GM18870 (cell line): Measurements from ENCODE around the gene GMDS.

Experiments
- ATAC-seq: cut with Tn5 transposase; IDR thresholded peaks from one replicate; pipeline ENCODE4 v1.9.1; 2021; ENCODE audit warnings: moderate library complexity; ENCODE audit not compliant: unreplicated experiment

Gene GMDS

GRCh38 chr6:2000962-2001361, 244.4 kb downstream of the GMDS start:
- no peak for ATAC-seq

GRCh38 chr6:1997702-1998101, 247.7 kb downstream of the GMDS start:
- no peak for ATAC-seq

- ATAC-seq, result no peak
Measured at GRCh38 chr6:1995636-1996035, 249.8 kb downstream of the GMDS start.

GRCh38 chr6:1993042-1993441, 252.4 kb downstream of the GMDS start:
- no peak for ATAC-seq

- no peak for ATAC-seq
Measured at GRCh38 chr6:1991332-1991878, 254.0 kb downstream of the GMDS start.

- ATAC-seq, result no peak
Measured at GRCh38 chr6:1988843-1989242, 256.6 kb downstream of the GMDS start.

GRCh38 chr6:1987640-1988039, 257.8 kb downstream of the GMDS start:
- ATAC-seq, result no peak

GRCh38 chr6:1986454-1987243, 258.8 kb downstream of the GMDS start:
- no peak for ATAC-seq

GRCh38 chr6:1984346-1984994, 260.9 kb downstream of the GMDS start:
- ATAC-seq, result no peak

- ATAC-seq, result no peak
Measured at GRCh38 chr6:1983850-1984249, 261.6 kb downstream of the GMDS start.

GRCh38 chr6:1972962-1973361, 272.4 kb downstream of the GMDS start:
- no peak for ATAC-seq

- ATAC-seq, result no peak
Measured at GRCh38 chr6:1971612-1972011, 273.8 kb downstream of the GMDS start.

GRCh38 chr6:1970151-1970561, 275.2 kb downstream of the GMDS start:
- no peak for ATAC-seq

- ATAC-seq, result no peak
Measured at GRCh38 chr6:1966713-1967112, 278.7 kb downstream of the GMDS start.

GRCh38 chr6:1965596-1966224, 279.7 kb downstream of the GMDS start:
- no peak for ATAC-seq

- ATAC-seq, result no peak
Measured at GRCh38 chr6:1963596-1963995, 281.8 kb downstream of the GMDS start.

GRCh38 chr6:1962201-1962600, 283.2 kb downstream of the GMDS start:
- no peak for ATAC-seq

- ATAC-seq, result no peak
Measured at GRCh38 chr6:1960486-1961142, 284.8 kb downstream of the GMDS start.

GRCh38 chr6:1958257-1958656, 287.1 kb downstream of the GMDS start:
- ATAC-seq, result no peak

GRCh38 chr6:1957746-1958145, 287.7 kb downstream of the GMDS start:
- no peak for ATAC-seq

- ATAC-seq, result no peak
Measured at GRCh38 chr6:1952740-1953360, 292.6 kb downstream of the GMDS start.
